ENCODE data around the gene ZBTB20.

DNA sequence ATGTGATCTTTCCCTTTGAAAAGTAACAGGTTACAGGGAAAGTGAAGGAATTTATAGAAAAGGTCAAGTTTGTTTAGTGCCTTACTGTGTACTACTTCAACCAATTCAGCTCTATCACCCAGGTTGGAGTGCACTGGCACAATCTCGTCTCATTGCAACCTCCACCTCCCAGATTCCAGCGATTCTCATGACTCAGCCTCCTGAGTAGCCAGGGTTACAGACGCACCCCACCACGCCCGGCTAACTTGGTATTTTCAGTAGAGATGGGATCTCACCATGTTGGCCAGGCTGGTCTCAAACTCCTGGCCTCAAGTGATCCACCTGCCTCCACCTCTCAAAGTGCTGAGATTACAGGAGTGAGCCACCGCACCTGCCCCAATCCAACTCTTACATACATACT, 279.7 kb downstream of the ZBTB20 start:
- TF ChIP-seq, protein P1, sequence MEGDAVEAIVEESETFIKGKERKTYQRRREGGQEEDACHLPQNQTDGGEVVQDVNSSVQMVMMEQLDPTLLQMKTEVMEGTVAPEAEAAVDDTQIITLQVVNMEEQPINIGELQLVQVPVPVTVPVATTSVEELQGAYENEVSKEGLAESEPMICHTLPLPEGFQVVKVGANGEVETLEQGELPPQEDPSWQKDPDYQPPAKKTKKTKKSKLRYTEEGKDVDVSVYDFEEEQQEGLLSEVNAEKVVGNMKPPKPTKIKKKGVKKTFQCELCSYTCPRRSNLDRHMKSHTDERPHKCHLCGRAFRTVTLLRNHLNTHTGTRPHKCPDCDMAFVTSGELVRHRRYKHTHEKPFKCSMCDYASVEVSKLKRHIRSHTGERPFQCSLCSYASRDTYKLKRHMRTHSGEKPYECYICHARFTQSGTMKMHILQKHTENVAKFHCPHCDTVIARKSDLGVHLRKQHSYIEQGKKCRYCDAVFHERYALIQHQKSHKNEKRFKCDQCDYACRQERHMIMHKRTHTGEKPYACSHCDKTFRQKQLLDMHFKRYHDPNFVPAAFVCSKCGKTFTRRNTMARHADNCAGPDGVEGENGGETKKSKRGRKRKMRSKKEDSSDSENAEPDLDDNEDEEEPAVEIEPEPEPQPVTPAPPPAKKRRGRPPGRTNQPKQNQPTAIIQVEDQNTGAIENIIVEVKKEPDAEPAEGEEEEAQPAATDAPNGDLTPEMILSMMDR (IDR thresholded peaks at IDR 0.05; ENCODE audit: low read length), result no peak
- TF ChIP-seq EZH2 (optimal IDR thresholded peaks at IDR 0.05; ENCODE audit: low read depth, low read length), result no peak
- TF ChIP-seq EZH2phosphoT487 (IDR thresholded peaks at IDR 0.05; ENCODE audit: low read length), result no peak

All from MM.1S (cell line).